SU-DHL-6 (cell line): ENCODE results near the gene LILRB3.

Experiments used
- H2AFZ ChIP-seq: fragments of 200-600 bp; sonication (generic); 2 replicates; pipeline ENCODE4 v1.6.1; 2014; ENCODE audit warnings: low read depth, mild to moderate bottlenecking, moderate library complexity, mixed read lengths, antibody characterized with exemption, low read length; ENCODE audit not compliant: severe bottlenecking
- H3F3A ChIP-seq: fragments of 200-600 bp; shearing (Covaris generic); 2 replicates; pipeline ENCODE4 v1.6.0; 2016; ENCODE audit warnings: antibody characterized with exemption, mild to moderate bottlenecking; ENCODE audit not compliant: insufficient read depth
- H3K27ac ChIP-seq: fragments of 200-600 bp; sonication (generic); 2 replicates; pipeline ENCODE4 v1.5.1; 2016; ENCODE audit warnings: low read depth, mild to moderate bottlenecking, low read length, moderate library complexity, mixed read lengths
- H3K27me3 ChIP-seq: fragments of 200-600 bp; sonication (generic), shearing (Covaris generic); 2 replicates; pipeline ENCODE4 v1.6.0; 2014; ENCODE audit warnings: mild to moderate bottlenecking, low read length
- H3K36me3 ChIP-seq: fragments of 200-600 bp; sonication (generic); 2 replicates; pipeline ENCODE4 v1.6.1; 2014; ENCODE audit warnings: mild to moderate bottlenecking, low read length, mixed read lengths
- H3K4me2 ChIP-seq: fragments of 300-600, 200-600 bp; shearing (Covaris generic), sonication (generic); 2 replicates; pipeline ENCODE4 v1.6.0; 2014; ENCODE audit warnings: low read length, low read depth, mild to moderate bottlenecking; ENCODE audit not compliant: poor library complexity, severe bottlenecking
- H3K4me3 ChIP-seq: fragments of 200-600 bp; sonication (generic); 2 replicates; pipeline ENCODE4 v1.5.1; 2014; ENCODE audit warnings: antibody characterized with exemption, low read length, mild to moderate bottlenecking, mixed read lengths; ENCODE audit not compliant: insufficient read depth, poor library complexity, severe bottlenecking
- H3K79me2 ChIP-seq: fragments of 200-600 bp; sonication (generic); 2 replicates; pipeline ENCODE4 v1.6.1; 2014; ENCODE audit warnings: mild to moderate bottlenecking, low read length, moderate library complexity; ENCODE audit not compliant: insufficient read depth
- H3K9ac ChIP-seq: fragments of 200-600 bp; sonication (generic); 2 replicates; pipeline ENCODE4 v1.7.0; 2014; ENCODE audit warnings: mild to moderate bottlenecking, low read length
- H3K9me2 ChIP-seq: fragments of 200-600 bp; sonication (generic); replicated peaks from 2 replicates; pipeline ENCODE4 v1.6.1; 2014; ENCODE audit warnings: low read length; ENCODE audit not compliant: insufficient read depth
- H3K9me3 ChIP-seq: fragments of 200-600 bp; sonication (generic); 2 replicates; pipeline ENCODE4 v1.6.1; 2014; ENCODE audit warnings: low read length, mixed read lengths; ENCODE audit not compliant: insufficient read depth
- H4K20me1 ChIP-seq: fragments of 200-600 bp; sonication (generic); 2 replicates; pipeline ENCODE4 v1.6.1; 2014; ENCODE audit warnings: low read depth, mild to moderate bottlenecking, antibody characterized with exemption, low read length, moderate library complexity, mixed read lengths
- EZH2phosphoT487 ChIP-seq: fragments of 200-600 bp; sonication (generic), shearing (Covaris generic); conservative IDR thresholded peaks from 2 replicates; pipeline ENCODE4 v1.6.1; 2018; ENCODE audit warnings: mild to moderate bottlenecking, antibody characterized with exemption, low read length, moderate library complexity, mixed read lengths
- TF ChIP-seq, protein P1 (sequence below): fragments of 200-600 bp; sonication (generic); IDR thresholded peaks from one replicate; pipeline ENCODE4 v1.5.1; 2017; ENCODE audit warnings: antibody characterized with exemption, mild to moderate bottlenecking, low read length, moderate library complexity; ENCODE audit not compliant: insufficient read depth, poor library complexity, severe bottlenecking

LILRB3 gene

DNA sequence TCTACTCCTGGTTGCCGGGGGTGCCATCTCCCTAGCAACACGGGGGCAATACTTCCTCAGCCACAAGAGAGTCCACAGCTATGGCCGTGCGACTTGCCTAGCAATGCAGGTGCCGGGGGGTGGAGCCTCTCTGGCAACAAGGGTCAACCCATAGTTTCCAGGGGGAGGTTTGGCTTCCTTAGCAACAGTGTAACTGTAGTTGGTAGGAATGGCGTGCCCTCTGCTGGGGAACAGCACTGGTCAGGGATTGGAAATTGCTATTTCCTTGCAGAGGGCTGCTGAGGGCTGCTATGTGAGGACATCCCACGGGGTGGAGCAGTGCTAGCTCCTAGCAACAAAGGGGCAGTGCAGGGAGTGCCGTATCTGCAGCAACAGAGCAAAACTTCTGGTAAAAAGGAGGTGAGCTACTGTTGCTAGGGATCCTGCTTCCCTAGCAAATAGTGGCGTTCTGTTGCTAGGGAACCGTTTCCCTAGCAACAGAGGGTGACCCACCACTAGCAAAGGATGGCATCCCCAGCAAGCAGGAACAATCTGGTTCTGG, 42.8 kb downstream of the LILRB3 start:
- Histone ChIP-seq H3F3A (0 out of 2 replicates have a peak, but pooled peaks cover 5% of the 10 kb centered on the region), H3K79me2 (no peaks in the 10 kb centered on the region), H3K9me2 (no peaks in the 10 kb centered on the region), H4K20me1 (no peaks in the 10 kb centered on the region), H3K36me3 (no peaks in the 10 kb centered on the region), H2AFZ (no peak overlapping the region), H3K27me3 (no peaks in the 10 kb centered on the region), H3K9me3 (no peaks in the 10 kb centered on the region), H3K4me3 (no peak overlapping the region), H3K27ac (no peak overlapping the region), H3K9ac (no peak overlapping the region), H3K4me2 (no peak overlapping the region)
- TF ChIP-seq, protein P1, sequence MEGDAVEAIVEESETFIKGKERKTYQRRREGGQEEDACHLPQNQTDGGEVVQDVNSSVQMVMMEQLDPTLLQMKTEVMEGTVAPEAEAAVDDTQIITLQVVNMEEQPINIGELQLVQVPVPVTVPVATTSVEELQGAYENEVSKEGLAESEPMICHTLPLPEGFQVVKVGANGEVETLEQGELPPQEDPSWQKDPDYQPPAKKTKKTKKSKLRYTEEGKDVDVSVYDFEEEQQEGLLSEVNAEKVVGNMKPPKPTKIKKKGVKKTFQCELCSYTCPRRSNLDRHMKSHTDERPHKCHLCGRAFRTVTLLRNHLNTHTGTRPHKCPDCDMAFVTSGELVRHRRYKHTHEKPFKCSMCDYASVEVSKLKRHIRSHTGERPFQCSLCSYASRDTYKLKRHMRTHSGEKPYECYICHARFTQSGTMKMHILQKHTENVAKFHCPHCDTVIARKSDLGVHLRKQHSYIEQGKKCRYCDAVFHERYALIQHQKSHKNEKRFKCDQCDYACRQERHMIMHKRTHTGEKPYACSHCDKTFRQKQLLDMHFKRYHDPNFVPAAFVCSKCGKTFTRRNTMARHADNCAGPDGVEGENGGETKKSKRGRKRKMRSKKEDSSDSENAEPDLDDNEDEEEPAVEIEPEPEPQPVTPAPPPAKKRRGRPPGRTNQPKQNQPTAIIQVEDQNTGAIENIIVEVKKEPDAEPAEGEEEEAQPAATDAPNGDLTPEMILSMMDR: no peak
- no peak for TF ChIP-seq EZH2phosphoT487

DNA sequence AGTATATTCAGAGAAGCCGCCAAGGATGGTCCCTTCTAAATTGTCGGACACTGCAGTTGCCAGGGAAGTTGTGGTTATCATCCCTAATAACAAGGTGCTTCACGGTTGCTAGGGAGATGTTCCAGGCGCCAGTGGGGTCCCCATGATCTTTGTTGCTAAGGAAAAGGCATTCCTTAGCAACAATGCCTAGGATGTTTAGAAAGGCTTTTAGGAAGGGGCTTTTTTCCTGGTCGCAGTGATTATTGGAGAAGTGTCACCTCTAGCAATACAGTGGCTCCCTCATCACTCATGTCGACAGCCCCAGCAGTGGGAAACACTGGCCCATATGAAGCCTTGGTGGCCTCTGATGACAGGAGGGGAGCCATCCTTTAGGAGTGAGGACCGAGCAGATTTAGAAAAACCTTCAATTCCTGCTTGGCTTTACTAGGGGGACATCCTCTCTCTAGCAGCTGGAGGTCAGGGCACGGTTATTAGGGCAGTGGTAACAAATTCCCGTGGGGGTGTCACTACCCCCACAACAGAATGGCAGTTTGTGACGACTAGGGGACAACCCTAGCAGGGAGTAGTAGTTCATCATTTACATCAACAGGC, 43.5 kb downstream of the LILRB3 start:
- H3F3A ChIP-seq: 0 out of 2 replicates have a peak, but pooled peaks cover 5% of the 10 kb centered on the region
- no peaks in the 10 kb centered on the region for H3K9me3 ChIP-seq
- H3K27me3 ChIP-seq: no peaks in the 10 kb centered on the region
- TF ChIP-seq, protein P1: no peak
- TF ChIP-seq EZH2phosphoT487: no peak
- no peaks in the 10 kb centered on the region for H4K20me1 ChIP-seq
- no peaks in the 10 kb centered on the region for H3K79me2 ChIP-seq
- no peak overlapping the region for H3K27ac ChIP-seq
- no peak overlapping the region for H2AFZ ChIP-seq
- no peak overlapping the region for H3K9ac ChIP-seq
- no peaks in the 10 kb centered on the region for H3K36me3 ChIP-seq
- H3K4me2 ChIP-seq: no peak overlapping the region
- no peaks in the 10 kb centered on the region for H3K9me2 ChIP-seq
- no peak overlapping the region for H3K4me3 ChIP-seq

DNA sequence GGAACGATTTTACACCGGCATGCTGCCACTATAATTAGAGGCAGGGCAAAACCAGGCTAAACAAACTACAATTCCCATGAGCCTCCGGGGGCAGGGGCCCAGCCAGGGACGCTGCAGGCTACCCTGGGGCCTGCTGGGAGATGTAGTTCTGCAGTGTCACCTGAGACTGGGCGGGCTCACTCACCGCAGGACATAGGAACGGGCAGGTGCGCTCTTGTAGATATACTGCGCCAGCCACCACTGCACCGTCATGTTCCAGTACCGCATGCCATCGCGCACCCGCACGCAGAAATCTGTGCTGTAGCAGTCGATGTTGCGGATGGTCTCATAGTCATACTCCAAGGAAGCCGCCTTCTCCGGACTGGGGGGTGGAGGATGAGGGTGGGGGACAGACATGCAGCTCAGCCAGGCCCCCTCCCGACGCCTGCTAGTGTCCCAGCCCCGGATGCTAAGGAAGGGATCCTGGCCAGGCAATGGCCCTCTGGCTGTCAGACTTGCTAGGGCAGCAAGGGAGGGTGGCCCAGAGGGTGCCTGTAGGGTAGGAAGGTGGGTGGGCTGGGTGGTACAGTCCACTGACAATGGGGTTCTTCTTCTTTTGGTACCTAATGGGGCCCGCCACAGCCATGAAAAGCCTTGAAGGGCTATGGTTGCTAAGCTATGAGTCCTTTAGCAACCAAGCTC, 44.1 kb downstream of the LILRB3 start:
- H3K27me3 ChIP-seq: no peaks in the 10 kb centered on the region
- H3K9me3 ChIP-seq: no peaks in the 10 kb centered on the region
- H3K79me2 ChIP-seq: no peaks in the 10 kb centered on the region
- no peaks in the 10 kb centered on the region for H3K9me2 ChIP-seq
- H3K27ac ChIP-seq: no peak overlapping the region
- TF ChIP-seq, protein P1: no peak
- TF ChIP-seq EZH2phosphoT487: no peak
- no peaks in the 10 kb centered on the region for H3K36me3 ChIP-seq
- no peak overlapping the region for H3K4me3 ChIP-seq
- no peak overlapping the region for H3K9ac ChIP-seq
- H3K4me2 ChIP-seq: no peak overlapping the region
- no peak overlapping the region for H2AFZ ChIP-seq
- no peaks in the 10 kb centered on the region for H4K20me1 ChIP-seq
- 0 out of 2 replicates have a peak, but pooled peaks cover 5% of the 10 kb centered on the region for H3F3A ChIP-seq
